ENCODE results near the gene CAPN13.

Gene CAPN13

DNA sequence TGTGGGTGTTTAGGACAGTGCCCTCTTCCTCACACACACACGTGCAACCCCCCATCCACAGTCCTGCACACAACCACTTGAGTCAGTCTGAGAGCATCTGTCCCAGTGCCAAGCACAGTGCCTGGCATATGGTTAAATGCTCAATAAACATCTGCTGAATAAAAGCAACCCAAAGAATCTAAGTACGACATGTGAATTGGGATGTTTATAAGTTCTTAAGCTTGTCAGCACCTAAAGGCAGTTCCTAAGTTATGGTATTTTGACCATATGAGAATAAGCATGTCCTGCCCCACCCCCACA, 37.8 kb downstream of the CAPN13 start:
- Histone ChIP-seq H3F3A (ENCODE audit: control insufficient read depth, insufficient read depth) (no peaks in the 10 kb centered on the region), H3K4me2 (ENCODE audit: low read length) (no peak overlapping the region), H3K27me3 (ENCODE audit: control insufficient read depth, low read length) (0 out of 2 replicates have a peak, but pooled peaks cover 8% of the 10 kb centered on the region), H3K4me3 (ENCODE audit: low read length) (no peak overlapping the region), H3K4me1 (ENCODE audit: control insufficient read depth, low read length) (no peaks in the 10 kb centered on the region), H3K36me3 (ENCODE audit: control insufficient read depth, low read length) (no peaks in the 10 kb centered on the region), H3K9me3 (ENCODE audit: control insufficient read depth, insufficient read depth, low read length) (no peaks in the 10 kb centered on the region), H3K79me2 (ENCODE audit: control insufficient read depth, low read length) (no peaks in the 10 kb centered on the region), H3K27ac (ENCODE audit: low read depth, low read length) (no peak overlapping the region), H4K20me1 (ENCODE audit: control insufficient read depth, insufficient read depth, low read depth, low read length) (no peaks in the 10 kb centered on the region), H3K9me2 (replicated peaks; ENCODE audit: control insufficient read depth, low read length) (no peaks in the 10 kb centered on the region)
- TF ChIP-seq, protein P1, sequence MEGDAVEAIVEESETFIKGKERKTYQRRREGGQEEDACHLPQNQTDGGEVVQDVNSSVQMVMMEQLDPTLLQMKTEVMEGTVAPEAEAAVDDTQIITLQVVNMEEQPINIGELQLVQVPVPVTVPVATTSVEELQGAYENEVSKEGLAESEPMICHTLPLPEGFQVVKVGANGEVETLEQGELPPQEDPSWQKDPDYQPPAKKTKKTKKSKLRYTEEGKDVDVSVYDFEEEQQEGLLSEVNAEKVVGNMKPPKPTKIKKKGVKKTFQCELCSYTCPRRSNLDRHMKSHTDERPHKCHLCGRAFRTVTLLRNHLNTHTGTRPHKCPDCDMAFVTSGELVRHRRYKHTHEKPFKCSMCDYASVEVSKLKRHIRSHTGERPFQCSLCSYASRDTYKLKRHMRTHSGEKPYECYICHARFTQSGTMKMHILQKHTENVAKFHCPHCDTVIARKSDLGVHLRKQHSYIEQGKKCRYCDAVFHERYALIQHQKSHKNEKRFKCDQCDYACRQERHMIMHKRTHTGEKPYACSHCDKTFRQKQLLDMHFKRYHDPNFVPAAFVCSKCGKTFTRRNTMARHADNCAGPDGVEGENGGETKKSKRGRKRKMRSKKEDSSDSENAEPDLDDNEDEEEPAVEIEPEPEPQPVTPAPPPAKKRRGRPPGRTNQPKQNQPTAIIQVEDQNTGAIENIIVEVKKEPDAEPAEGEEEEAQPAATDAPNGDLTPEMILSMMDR (IDR thresholded peaks at IDR 0.05; ENCODE audit: low read depth, low read length, poor library complexity, severe bottlenecking): no peak
- no peak for TF ChIP-seq EZH2phosphoT487 (IDR thresholded peaks at IDR 0.05; ENCODE audit: borderline replicate concordance, low read length)

DNA sequence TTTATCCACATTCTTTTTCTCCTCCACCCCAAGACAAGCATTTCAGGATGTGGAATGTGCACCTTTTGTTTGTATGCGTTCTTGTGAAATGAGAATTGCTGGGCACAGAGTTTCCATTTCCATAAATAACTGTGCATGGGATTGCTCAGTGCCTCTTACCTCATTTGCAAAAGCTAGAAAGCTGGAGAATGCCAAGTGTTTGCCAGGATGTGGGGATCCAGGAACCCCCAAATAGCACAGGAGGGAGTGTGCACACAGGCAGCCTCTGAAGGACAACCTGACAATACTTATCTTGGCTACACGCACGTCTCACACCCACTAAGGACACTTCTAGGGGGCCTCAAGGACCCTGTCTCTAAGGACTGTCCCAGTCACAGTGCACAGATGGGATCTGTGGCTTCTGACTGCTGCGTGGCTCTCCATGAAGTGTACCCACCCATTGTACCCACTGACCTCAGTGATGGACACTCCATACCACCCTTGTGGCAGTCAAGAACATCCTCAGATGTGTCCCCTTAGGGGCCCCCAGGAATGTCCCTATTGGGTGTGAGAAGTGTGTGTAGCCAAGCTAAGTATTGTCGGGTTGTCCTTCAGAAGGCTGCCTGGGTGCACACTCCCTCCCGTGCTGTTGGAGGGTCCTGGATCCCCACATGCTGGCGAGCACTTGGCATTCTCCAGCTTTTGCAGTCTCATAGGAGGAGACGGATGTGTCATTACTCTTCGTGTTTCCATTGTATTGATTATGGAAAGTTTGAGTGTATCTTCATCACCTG, 38.4 kb downstream of the CAPN13 start:
- H3K4me1 ChIP-seq (ENCODE audit: control insufficient read depth, low read length): no peaks in the 10 kb centered on the region
- no peak for TF ChIP-seq EZH2phosphoT487 (IDR thresholded peaks at IDR 0.05; ENCODE audit: borderline replicate concordance, low read length)
- TF ChIP-seq, protein P1 (IDR thresholded peaks at IDR 0.05; ENCODE audit: low read depth, low read length, poor library complexity, severe bottlenecking): no peak
- H3K4me2 ChIP-seq (ENCODE audit: low read length): no peak overlapping the region

DNA sequence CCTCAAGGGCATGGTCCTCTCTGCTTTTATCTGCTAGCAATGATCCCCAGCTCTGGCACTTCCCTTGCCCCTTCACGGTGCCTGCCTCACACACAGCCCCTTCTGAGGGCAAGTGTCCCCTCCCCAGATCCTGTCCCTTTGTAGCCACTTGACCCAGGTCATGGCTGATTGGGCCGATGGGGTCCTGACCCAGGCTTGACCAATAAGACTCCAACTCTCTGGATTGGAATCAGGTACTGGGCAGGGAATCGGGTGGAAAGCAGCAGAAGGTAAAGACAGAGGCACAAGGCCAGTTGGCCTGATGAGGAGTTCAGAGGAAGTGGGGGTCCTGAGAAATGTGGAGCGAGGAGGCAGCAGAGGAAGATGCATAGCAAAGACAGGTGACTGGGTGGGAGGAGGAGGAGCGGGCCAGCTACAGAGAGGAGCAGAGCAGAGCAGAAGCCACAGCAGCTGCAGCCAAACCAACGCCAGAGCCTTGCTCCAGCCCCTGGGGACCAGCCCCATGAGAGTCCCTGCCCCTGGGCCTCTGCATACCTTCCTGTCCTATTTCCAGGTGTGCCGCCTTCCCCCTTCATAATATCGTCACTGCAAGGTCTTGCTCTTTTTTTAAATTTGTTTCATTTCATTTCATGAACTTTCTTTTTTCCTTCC, 39.1 kb downstream of the CAPN13 start:
- Histone ChIP-seq H3F3A (ENCODE audit: control insufficient read depth, insufficient read depth) (no peaks in the 10 kb centered on the region), H4K20me1 (ENCODE audit: control insufficient read depth, insufficient read depth, low read depth, low read length) (no peaks in the 10 kb centered on the region), H3K36me3 (ENCODE audit: control insufficient read depth, low read length) (no peaks in the 10 kb centered on the region), H3K4me1 (ENCODE audit: control insufficient read depth, low read length) (no peaks in the 10 kb centered on the region), H3K27me3 (ENCODE audit: control insufficient read depth, low read length) (0 out of 2 replicates have a peak, but pooled peaks cover 5% of the 10 kb centered on the region), H3K27ac (ENCODE audit: low read depth, low read length) (no peak overlapping the region), H3K79me2 (ENCODE audit: control insufficient read depth, low read length) (no peaks in the 10 kb centered on the region), H3K4me2 (ENCODE audit: low read length) (no peak overlapping the region), H3K9me3 (ENCODE audit: control insufficient read depth, insufficient read depth, low read length) (no peaks in the 10 kb centered on the region), H3K9me2 (replicated peaks; ENCODE audit: control insufficient read depth, low read length) (no peaks in the 10 kb centered on the region), H3K4me3 (ENCODE audit: low read length) (no peak overlapping the region)
- TF ChIP-seq, protein P1 (IDR thresholded peaks at IDR 0.05; ENCODE audit: low read depth, low read length, poor library complexity, severe bottlenecking): no peak
- TF ChIP-seq EZH2phosphoT487 (IDR thresholded peaks at IDR 0.05; ENCODE audit: borderline replicate concordance, low read length): no peak

More for the DNA sequence above, 38.4 kb downstream of the CAPN13 start:
- Histone ChIP-seq H4K20me1 (ENCODE audit: control insufficient read depth, insufficient read depth, low read depth, low read length) (no peaks in the 10 kb centered on the region), H3K79me2 (ENCODE audit: control insufficient read depth, low read length) (no peaks in the 10 kb centered on the region), H3K36me3 (ENCODE audit: control insufficient read depth, low read length) (no peaks in the 10 kb centered on the region), H3K4me3 (ENCODE audit: low read length) (no peak overlapping the region), H3K9me3 (ENCODE audit: control insufficient read depth, insufficient read depth, low read length) (no peaks in the 10 kb centered on the region), H3K27me3 (ENCODE audit: control insufficient read depth, low read length) (0 out of 2 replicates have a peak, but pooled peaks cover 8% of the 10 kb centered on the region), H3K9me2 (replicated peaks; ENCODE audit: control insufficient read depth, low read length) (no peaks in the 10 kb centered on the region), H3K27ac (ENCODE audit: low read depth, low read length) (no peak overlapping the region), H3F3A (ENCODE audit: control insufficient read depth, insufficient read depth) (no peaks in the 10 kb centered on the region)
